IMR-90 (cell line): ENCODE data around the gene FAM186B. TPM values are rescaled to one million over a fixed set of nuclear protein-coding genes. Genes with fewer than 3 reads are reported as not detected.
A peak's percentile ranks its signal among the peaks of the same experiment; 100 is the strongest.

Source experiments
- ATAC-seq: fragments of 200-7000 bp; cut with Tn5 transposase; 2 replicates; pipeline ENCODE4 v1.9.1; 2020; ENCODE audit warnings: low read depth, mild to moderate bottlenecking, moderate library complexity
- BruUV-seq: library from RNA; stranded (reverse); fragments of 400-500 nt; replicated peaks from 2 replicates; lab custom pipeline; 2021; lab: Mats Ljungman, UMichigan
- CTCF ChIA-PET: fragments of 300-600 bp; formaldehyde crosslinking; extraction: SDS; loops from one replicate; lab custom pipeline; 2021; ENCODE audit warnings: antibody characterized with exemption; lab: Yijun Ruan, JAX
- POLR2A ChIA-PET: fragments of 300-600 bp; sonication (Branson Sonifier 250); formaldehyde crosslinking; loops from one replicate; lab custom pipeline; 2022; ENCODE audit warnings: antibody characterized with exemption; ENCODE audit not compliant: unreplicated experiment; lab: Charles Lee
- DNase-seq: peaks from one replicate; pipeline ENCODE4 v3.0.0; 2013
- H2AFZ ChIP-seq: replicated peaks from 2 replicates; pipeline ENCODE3; 2013; ENCODE audit warnings: low read length, mild to moderate bottlenecking; ENCODE audit not compliant: poor library complexity
- H2AK5ac ChIP-seq: 2 replicates; pipeline ENCODE4 v1.6.1; 2013; ENCODE audit warnings: low read depth, low read length, inconsistent platforms
- H2AK9ac ChIP-seq: replicated peaks from 2 replicates; pipeline ENCODE3; 2013; ENCODE audit warnings: mild to moderate bottlenecking, low read depth, low read length, moderate library complexity; ENCODE audit not compliant: poor library complexity
- H2BK120ac ChIP-seq: 2 replicates; pipeline ENCODE4 v1.6.1; 2013; ENCODE audit warnings: low read depth, low read length, inconsistent platforms
- H2BK15ac ChIP-seq: 3 replicates; pipeline ENCODE4 v1.6.1; 2013; ENCODE audit warnings: low read depth, low read length, inconsistent platforms
- H2BK20ac ChIP-seq: 2 replicates; pipeline ENCODE4 v1.6.1; 2013; ENCODE audit warnings: low read depth, mild to moderate bottlenecking, inconsistent platforms, low read length, moderate library complexity
- H2BK5ac ChIP-seq: 2 replicates; pipeline ENCODE4 v1.6.1; 2013; ENCODE audit warnings: mild to moderate bottlenecking, low read depth, low read length, inconsistent platforms; ENCODE audit not compliant: poor library complexity, severe bottlenecking
- H3K14ac ChIP-seq: replicated peaks from 2 replicates; pipeline ENCODE4 v1.6.1; 2013; ENCODE audit warnings: low read depth, low read length, inconsistent platforms
- H3K18ac ChIP-seq: 2 replicates; pipeline ENCODE4 v1.6.1; 2013; ENCODE audit warnings: low read depth, low read length, control low read depth
- H3K23ac ChIP-seq: 2 replicates; pipeline ENCODE4 v1.6.1; 2013; ENCODE audit warnings: low read depth, low read length, inconsistent platforms
- H3K27ac ChIP-seq: 2 replicates; pipeline ENCODE4 v1.5.1; 2013; ENCODE audit warnings: mild to moderate bottlenecking, control low read depth, low read length; ENCODE audit not compliant: insufficient read depth
- H3K27me3 ChIP-seq: 2 replicates; pipeline ENCODE4 v1.6.1; 2013; ENCODE audit warnings: low read length; ENCODE audit not compliant: control insufficient read depth, insufficient read depth
- H3K36me3 ChIP-seq: 2 replicates; pipeline ENCODE4 v1.6.1; 2013; ENCODE audit warnings: low read length, mixed read lengths; ENCODE audit not compliant: control insufficient read depth, insufficient read depth
- H3K4ac ChIP-seq: 2 replicates; pipeline ENCODE4 v1.6.1; 2013; ENCODE audit warnings: low read depth, low read length, inconsistent platforms
- H3K4me1 ChIP-seq: 2 replicates; pipeline ENCODE4 v1.6.1; 2013; ENCODE audit warnings: low read length, mixed read lengths; ENCODE audit not compliant: control insufficient read depth, insufficient read depth
- H3K4me2 ChIP-seq: 2 replicates; pipeline ENCODE4 v1.6.1; 2013; ENCODE audit warnings: low read depth, mild to moderate bottlenecking, control low read depth, low read length, moderate library complexity
- H3K4me3 ChIP-seq: 2 replicates; pipeline ENCODE4 v1.5.1; 2013; ENCODE audit warnings: low read depth, mild to moderate bottlenecking, control low read depth, low read length, moderate library complexity; ENCODE audit not compliant: insufficient read depth
- H3K56ac ChIP-seq: 2 replicates; pipeline ENCODE4 v1.6.1; 2013; ENCODE audit warnings: low read length, inconsistent platforms; ENCODE audit not compliant: insufficient read depth; ENCODE audit errors: extremely low read depth
- H3K79me1 ChIP-seq, 2 experiments: 2 replicates each; pipeline ENCODE4 v1.6.1; 2013; ENCODE audit warnings: low read length in 2 of 2, inconsistent platforms in 1 of 2, low read depth in 1 of 2
- H3K9ac ChIP-seq: 2 replicates; pipeline ENCODE4 v1.6.1; 2013; ENCODE audit warnings: low read depth, low read length, control low read depth
- H3K9me1 ChIP-seq: 2 replicates; pipeline ENCODE4 v1.6.1; 2013; ENCODE audit warnings: low read length, inconsistent platforms; ENCODE audit not compliant: insufficient read depth
- H3K9me3 ChIP-seq: 2 replicates; pipeline ENCODE4 v1.6.1; 2013; ENCODE audit warnings: low read length; ENCODE audit not compliant: control insufficient read depth, insufficient read depth
- H4K20me1 ChIP-seq: 2 replicates; pipeline ENCODE4 v1.6.1; 2013; ENCODE audit warnings: low read length, inconsistent platforms; ENCODE audit not compliant: insufficient read depth
- H4K5ac ChIP-seq: 2 replicates; pipeline ENCODE4 v1.6.1; 2013; ENCODE audit warnings: mild to moderate bottlenecking, low read depth, low read length, control low read depth
- H4K8ac ChIP-seq, 2 experiments: 2 replicates each; pipeline ENCODE4 v1.6.1; 2013; ENCODE audit warnings: low read depth in 2 of 2, low read length in 2 of 2, control low read depth in 1 of 2, inconsistent platforms in 1 of 2
- H4K91ac ChIP-seq: 2 replicates; pipeline ENCODE4 v1.6.1; 2013; ENCODE audit warnings: low read depth, low read length, inconsistent platforms; ENCODE audit not compliant: insufficient read depth
- CEBPB ChIP-seq: IDR thresholded peaks from 2 replicates; pipeline ENCODE4 v1.6.1; 2012; ENCODE audit warnings: low read depth, low read length, improper control_type of control experiment
- USF2 ChIP-seq: fragments of 150-350 bp; IDR thresholded peaks from 2 replicates; pipeline ENCODE4 v1.6.1; 2017; ENCODE audit warnings: mild to moderate bottlenecking, antibody characterized with exemption, low read length, low read depth
- WGBS, 2 experiments: methylation state at CpG; one replicate each; pipeline versions ENCODE4 v1.1.5 to v1.1.7; 2013; ENCODE audit warnings: missing lambda C conversion rate in 2 of 2; ENCODE audit not compliant: insufficient read length in 1 of 2; ENCODE audit errors: extremely low coverage in 2 of 2; 5-methylcytosine and 5-hydroxymethylcytosine counted together
- dilution Hi-C: fragments of 300-500 bp; cut with HindIII; formaldehyde crosslinking; loops from one replicate; pipeline ENCODE4 v1.14.3; 2018; ENCODE audit warnings: low sequenced_read_pairs; ENCODE audit not compliant: unreplicated experiment
- in situ Hi-C: fragments of 300-500 bp; cut with MboI; formaldehyde crosslinking; loops from 3 replicates; pipeline ENCODE4 v1.14.3; 2019; ENCODE audit warnings: low sequenced_read_pairs, inconsistent platforms, mixed read lengths
- intact Hi-C: fragments of 100-400 bp; cut with micrococcal nuclease; formaldehyde crosslinking; loops from 2 replicates; pipeline ENCODE4 v1.10.0; 2022
- polyA plus RNA-seq, 3 experiments: library from polyadenylated mRNA; depleted of rRNA; stranded (reverse); fragments of >200 nt; gene quantifications; 2 replicates each; pipeline ENCODE4 v1.2.3, GENCODE V29; 2012; ENCODE audit warnings: low replicate concordance in 1 of 3
- total RNA-seq: library from RNA; depleted of rRNA; stranded (reverse); fragments of >200 nt; gene quantifications from 2 replicates; pipeline ENCODE4 v1.2.3, GENCODE V29; 2012

FAM186B gene
- total and polyA plus RNA-seq, 2 of the 4 experiments (the other 2 are of a cell fraction), result 0.10 to 0.18 TPM

- TF ChIP-seq USF2 (no peak), CEBPB (peak; percentile 77)
- H2BK120ac ChIP-seq, result no peak overlapping the region
- no peak overlapping the region for H4K5ac ChIP-seq
- H3K36me3 ChIP-seq, result no peaks in the 10 kb centered on the region
- no peak overlapping the region for H3K4me2 ChIP-seq
- in situ Hi-C loops, result no loop called here
- H3K23ac ChIP-seq, result no peak overlapping the region
- H3K4me1 ChIP-seq, result peaks cover 9% of the 10 kb centered on the region
- H2BK15ac ChIP-seq, result no peak overlapping the region
- H3K14ac ChIP-seq, result peak overlapping the region; percentile 52; the same call in 1 of the 2 replicates
- H4K8ac ChIP-seq, result no peak overlapping the region
- POLR2A ChIA-PET, result no interaction called here
- H2AK9ac ChIP-seq, result no peak overlapping the region
- H3K56ac ChIP-seq, result no peak overlapping the region
- H3K18ac ChIP-seq, result no peak overlapping the region
- no peaks in the 10 kb centered on the region for H4K20me1 ChIP-seq
- no peak overlapping the region for H2AK5ac ChIP-seq
- no peak overlapping the region for H3K27ac ChIP-seq
- H3K79me1 ChIP-seq, result peaks cover 0 to 13% of the 10 kb centered on the region in 2 experiments; a peak in 2 of 4 replicates
- dilution Hi-C loops, result no loop called here
- H3K27me3 ChIP-seq, result peaks cover 3% of the 10 kb centered on the region; the same call in 1 of the 2 replicates
- DNase-seq, result peak; percentile 29
- H4K91ac ChIP-seq, result no peak overlapping the region
- ATAC-seq, result no peak
- H2BK5ac ChIP-seq, result no peak overlapping the region
- no CpG with 5 or more reads among the region's 3 CpGs for WGBS, 2 experiments
- no peaks in the 10 kb centered on the region for H3K9me1 ChIP-seq
- H3K4me3 ChIP-seq, result no peak overlapping the region
- H3K4ac ChIP-seq, result no peak overlapping the region
- intact Hi-C loops, result no loop called here
- H3K9ac ChIP-seq, result no peak overlapping the region
- H2BK20ac ChIP-seq, result no peak overlapping the region
- H3K9me3 ChIP-seq, result peaks cover 2% of the 10 kb centered on the region; the same call in 1 of the 2 replicates
- no TSS peak for BruUV-seq
- H2AFZ ChIP-seq, result no peak overlapping the region
- CTCF ChIA-PET, result interaction anchor here (0.7 to 0.9 kb wide), 2 partner anchors 18 to 513 kb away, joined by 4 to 6 read pairs; no protein-coding TSS in a partner anchor
These were observed 13.8 kb upstream of the FAM186B start for GRCh38 chr12:49619286-49619685.
